Kidney (tissue), 14 donors: ENCODE measurements around the gene PIK3R4. TPM values are rescaled to one million over a fixed set of nuclear protein-coding genes. Genes with fewer than 3 reads are reported as not detected.
A peak's percentile ranks its signal among the peaks of the same experiment; 100 is the strongest.

ENCODE experiments used
- DNase-seq, 5 donors: peaks; one replicate each; pipeline ENCODE4 v3.0.0-alpha.2; 2013 to 2020
- FAIRE-seq: peaks from 2 replicates; lab custom pipeline; 2012; peaks lifted over from hg19 to GRCh38; lab: Jason Lieb, UNC
- H3K27ac ChIP-seq, 2 donors: one replicate each; pipeline ENCODE4 v1.7.0; 2013; ENCODE audit warnings: low read depth in 2 of 2, low read length in 2 of 2, inconsistent platforms in 1 of 2
- H3K27me3 ChIP-seq: one replicate; pipeline ENCODE4 v1.7.1; 2013; ENCODE audit warnings: low read length, inconsistent platforms; ENCODE audit not compliant: control insufficient read depth, insufficient read depth
- H3K36me3 ChIP-seq, 3 donors: one replicate each; pipeline versions ENCODE4 v1.7.0 to v1.7.1; 2013; ENCODE audit warnings: low read length in 3 of 3, control low read depth in 1 of 3, inconsistent platforms in 1 of 3; ENCODE audit not compliant: insufficient read depth in 3 of 3, control insufficient read depth in 2 of 3
- H3K4me1 ChIP-seq, 3 donors: one replicate each; pipeline versions ENCODE4 v1.7.0 to v1.7.1; 2013; ENCODE audit warnings: low read length in 3 of 3, inconsistent platforms in 1 of 3, low read depth in 1 of 3; ENCODE audit not compliant: control insufficient read depth in 2 of 3, insufficient read depth in 2 of 3
- H3K4me3 ChIP-seq, 3 donors: one replicate each; pipeline versions ENCODE4 v1.7.0 to v1.8.1; 2013; ENCODE audit warnings: low read length in 3 of 3, control low read depth in 1 of 3, inconsistent platforms in 1 of 3
- H3K9ac ChIP-seq, 3 donors: one replicate each; pipeline versions ENCODE4 v1.7.0 to v1.7.1; 2013; ENCODE audit warnings: low read length in 3 of 3, control low read depth in 1 of 3, inconsistent platforms in 1 of 3
- H3K9me3 ChIP-seq, 3 donors: one replicate each; pipeline versions ENCODE4 v1.7.0 to v1.7.1; 2013; ENCODE audit warnings: low read length in 3 of 3, control low read depth in 1 of 3, inconsistent platforms in 1 of 3; ENCODE audit not compliant: control insufficient read depth in 2 of 3, insufficient read depth in 1 of 3
- intact Hi-C: fragments of 100-400 bp; cut with DNase I; formaldehyde crosslinking; loops from one replicate; pipeline ENCODE4 v1.11.1; 2022
- polyA plus RNA-seq: library from polyadenylated mRNA; stranded (reverse); fragments of 350-450 nt; fragmentation: Illumina TruSeq; extraction: RNeasy Lipid Tissue Mini Kit (QIAGEN cat#74804); gene quantifications from one replicate; pipeline ENCODE4 v1.2.3, GENCODE V29; 2014; ENCODE audit warnings: low read depth, low replicate concordance; ENCODE audit not compliant: insufficient read depth
- total RNA-seq: library from RNA; stranded (reverse); fragmentation: NEBNext Ultra II Directional; extraction: Animal tissue kit (Norgen Biotek cat#: 25700); gene quantifications from one replicate; pipeline ENCODE4 v1.2.1, GENCODE V29; 2021
- TF ChIP-seq, protein P1 (sequence below): IDR thresholded peaks from 3 replicates; pipeline ENCODE4 v1.5.1; 2012; ENCODE audit warnings: mild to moderate bottlenecking, moderate library complexity, borderline replicate concordance; ENCODE audit not compliant: insufficient read depth; ENCODE audit errors: extremely low read depth
- donor health status: control.
- donor health status: control.
- donor health status: control.
- donor health status: control.
- donor health status: control.
- donor health status: DM: yes; HTN: yes; CAD: no.
- donor health status: Normal renal cell carcinoma (clear cell type).

The PIK3R4 gene
- total and polyA plus RNA-seq, 2 donors from 2014 or later = 22.5 to 32.7 TPM

GRCh38 chr3:130649061-130649654 lies 97.5 kb downstream of the PIK3R4 start:
- H3K4me1 ChIP-seq = no peaks in the 10 kb centered on the region

GRCh38 chr3:130648293-130648692 lies 98.3 kb downstream of the PIK3R4 start:
- DNase-seq (no peak), FAIRE-seq (no peak)
- Histone ChIP-seq H3K9me3 (no peaks in the 10 kb centered on the region), H3K9ac (no peak overlapping the region), H3K27ac (no peak overlapping the region), H3K4me1 (no peaks in the 10 kb centered on the region), H3K27me3 (no peaks in the 10 kb centered on the region), H3K36me3 (no peaks in the 10 kb centered on the region), H3K4me3 (no peak overlapping the region)
- TF ChIP-seq, protein P1, sequence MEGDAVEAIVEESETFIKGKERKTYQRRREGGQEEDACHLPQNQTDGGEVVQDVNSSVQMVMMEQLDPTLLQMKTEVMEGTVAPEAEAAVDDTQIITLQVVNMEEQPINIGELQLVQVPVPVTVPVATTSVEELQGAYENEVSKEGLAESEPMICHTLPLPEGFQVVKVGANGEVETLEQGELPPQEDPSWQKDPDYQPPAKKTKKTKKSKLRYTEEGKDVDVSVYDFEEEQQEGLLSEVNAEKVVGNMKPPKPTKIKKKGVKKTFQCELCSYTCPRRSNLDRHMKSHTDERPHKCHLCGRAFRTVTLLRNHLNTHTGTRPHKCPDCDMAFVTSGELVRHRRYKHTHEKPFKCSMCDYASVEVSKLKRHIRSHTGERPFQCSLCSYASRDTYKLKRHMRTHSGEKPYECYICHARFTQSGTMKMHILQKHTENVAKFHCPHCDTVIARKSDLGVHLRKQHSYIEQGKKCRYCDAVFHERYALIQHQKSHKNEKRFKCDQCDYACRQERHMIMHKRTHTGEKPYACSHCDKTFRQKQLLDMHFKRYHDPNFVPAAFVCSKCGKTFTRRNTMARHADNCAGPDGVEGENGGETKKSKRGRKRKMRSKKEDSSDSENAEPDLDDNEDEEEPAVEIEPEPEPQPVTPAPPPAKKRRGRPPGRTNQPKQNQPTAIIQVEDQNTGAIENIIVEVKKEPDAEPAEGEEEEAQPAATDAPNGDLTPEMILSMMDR = no peak
- intact Hi-C loops = no loop called here

More at GRCh38 chr3:130649061-130649654, 97.5 kb downstream of the PIK3R4 start:
- FAIRE-seq = no peak
- DNase-seq = no peak
- TF ChIP-seq, protein P1 = no peak
- Histone ChIP-seq H3K9me3 (no peaks in the 10 kb centered on the region), H3K36me3 (no peaks in the 10 kb centered on the region), H3K9ac (no peak overlapping the region), H3K27me3 (no peaks in the 10 kb centered on the region), H3K4me3 (no peak overlapping the region), H3K27ac (no peak overlapping the region)
- intact Hi-C loops = no loop called here

DNA sequence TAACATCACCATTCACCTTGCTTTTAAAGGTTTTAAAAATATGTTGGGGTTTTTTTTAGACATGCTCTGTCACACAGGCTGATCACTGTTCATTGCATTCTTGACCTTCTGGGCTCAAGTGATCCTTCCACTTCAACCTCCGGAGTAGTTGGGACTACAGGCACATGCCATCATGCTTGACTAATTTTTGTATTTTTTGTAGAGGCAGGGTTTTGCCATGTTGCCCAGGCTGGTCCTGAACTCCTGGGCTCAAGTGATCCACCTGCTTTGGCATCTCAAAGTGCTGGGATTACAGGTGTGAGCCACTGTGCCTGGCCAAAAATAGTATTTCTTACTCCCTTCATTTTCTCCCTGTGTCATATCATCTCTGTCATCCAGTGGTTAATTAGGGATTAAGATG lies 101.4 kb downstream of the PIK3R4 start:
- no peaks in the 10 kb centered on the region for H3K36me3 ChIP-seq
- FAIRE-seq (no peak), DNase-seq (peak in 2 of 5 donors; percentile 38 to 52)
- no peak overlapping the region for H3K4me3 ChIP-seq
- H3K27me3 ChIP-seq = no peaks in the 10 kb centered on the region
- no peak overlapping the region for H3K9ac ChIP-seq
- intact Hi-C loops = no loop called here
- no peaks in the 10 kb centered on the region for H3K4me1 ChIP-seq
- TF ChIP-seq, protein P1 = no peak
- H3K27ac ChIP-seq = no peak overlapping the region
- H3K9me3 ChIP-seq = no peaks in the 10 kb centered on the region
